Prostate gland (tissue), 2 donors: ENCODE measurements around the gene CHADL.

Source experiments
- CTCF ChIP-seq, 4 experiments: fragments of 200-600 bp in 2 of 4; fragments of 450-650 bp in 2 of 4; sonication (generic) in 2 of 4; IDR thresholded peaks; 1 replicate in 3 of 4; 2 replicates in 1 of 4; pipeline ENCODE4 v1.5.1; 2016 to 2019; ENCODE audit warnings: antibody characterized with exemption in 4 of 4, mild to moderate bottlenecking in 2 of 4, moderate library complexity in 2 of 4
- POLR2A ChIP-seq: fragments of 450-650 bp; IDR thresholded peaks from one replicate; pipeline ENCODE4 v1.6.1; 2016; ENCODE audit warnings: antibody characterized with exemption, mild to moderate bottlenecking
- POLR2AphosphoS5 ChIP-seq: sonication (generic); formaldehyde crosslinking; IDR thresholded peaks from one replicate; pipeline ENCODE4 v1.6.1; 2017; ENCODE audit warnings: antibody characterized with exemption

DNA sequence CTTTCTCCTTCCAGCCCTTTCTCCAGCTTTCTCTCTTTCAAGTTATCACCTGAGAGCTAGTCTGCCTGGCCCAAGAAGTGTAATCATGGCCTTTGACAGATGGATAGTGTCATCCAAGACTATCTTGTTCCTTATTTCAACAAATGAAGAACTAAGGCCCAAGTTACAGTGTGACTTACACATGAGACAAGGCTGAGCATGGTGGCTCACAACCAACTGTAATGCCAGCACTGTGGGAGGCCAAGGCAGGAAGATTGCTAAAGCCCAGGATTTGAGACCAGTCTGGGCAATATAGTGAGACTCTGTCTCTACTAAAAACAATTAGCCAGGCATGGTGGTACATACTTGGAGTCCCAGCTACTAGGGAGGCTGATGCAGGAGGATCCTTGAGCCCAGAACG is 48.9 kb upstream of the CHADL start:
- TF ChIP-seq POLR2AphosphoS5 (no peak), CTCF (IDR thresholded peaks at IDR 0.05) (no peak), POLR2A (no peak)
